A673 (cell line): ENCODE data around the gene RUFY2. TPM values are rescaled to one million over a fixed set of nuclear protein-coding genes. Genes with fewer than 3 reads are reported as not detected.

ENCODE experiments used
- BruUV-seq: library from RNA; stranded (reverse); fragments of 400-500 nt; replicated peaks from 2 replicates; lab custom pipeline; 2021; lab: Mats Ljungman, UMichigan
- CTCF ChIA-PET: fragments of 300-600 bp; sonication (Branson Sonifier 250); formaldehyde crosslinking; loops from one replicate; lab custom pipeline; 2022; ENCODE audit warnings: antibody characterized with exemption; lab: Charles Lee
- POLR2A ChIA-PET: fragments of 300-600 bp; sonication (Branson Sonifier 250); formaldehyde crosslinking; loops from one replicate; lab custom pipeline; 2022; ENCODE audit warnings: antibody characterized with exemption; ENCODE audit not compliant: low non-redundant PET; lab: Charles Lee
- DNase-seq: peaks from one replicate; pipeline ENCODE4 v3.0.0-alpha.2; 2015; ENCODE audit warnings: low spot score
- H3K27ac ChIP-seq: fragments of 200-600 bp; sonication (generic); 2 replicates; pipeline ENCODE4 v1.5.1; 2016; ENCODE audit warnings: mixed run types, low read depth, mild to moderate bottlenecking, mixed read lengths, antibody characterized with exemption, low read length; ENCODE audit not compliant: poor library complexity, severe bottlenecking
- H3K27me3 ChIP-seq: fragments of 200-600 bp; sonication (generic); replicated peaks from 2 replicates; pipeline ENCODE4 v1.6.1; 2017; ENCODE audit warnings: mixed run types, low read depth, mild to moderate bottlenecking, mixed read lengths, antibody characterized with exemption, low read length; ENCODE audit not compliant: insufficient read depth, poor library complexity
- H3K36me3 ChIP-seq: fragments of 200-600 bp; sonication (generic); 2 replicates; pipeline ENCODE4 v1.6.1; 2016; ENCODE audit warnings: mixed run types, mild to moderate bottlenecking, mixed read lengths, antibody characterized with exemption, low read length; ENCODE audit not compliant: insufficient read depth, poor library complexity, severe bottlenecking
- H3K4me1 ChIP-seq: fragments of 200-600 bp; sonication (generic); 2 replicates; pipeline ENCODE4 v1.6.1; 2017; ENCODE audit warnings: mixed run types, mild to moderate bottlenecking, mixed read lengths, antibody characterized with exemption, low read length; ENCODE audit not compliant: insufficient read depth, poor library complexity, severe bottlenecking
- H3K4me3 ChIP-seq: fragments of 200-600 bp; sonication (generic); 2 replicates; pipeline ENCODE4 v1.5.1; 2016; ENCODE audit warnings: low read depth, mixed run types, mild to moderate bottlenecking, mixed read lengths, low read length; ENCODE audit not compliant: poor library complexity, severe bottlenecking
- H3K9me3 ChIP-seq: fragments of 200-600 bp; sonication (generic); 2 replicates; pipeline ENCODE4 v1.6.1; 2016; ENCODE audit warnings: mixed run types, low read depth, mild to moderate bottlenecking, mixed read lengths, antibody characterized with exemption, low read length; ENCODE audit not compliant: poor library complexity, severe bottlenecking
- CTCF ChIP-seq: fragments of 300-800, 200-600 bp; sonication (generic); conservative IDR thresholded peaks from 2 replicates; pipeline ENCODE4 v1.5.1; 2017; ENCODE audit warnings: low read depth, mild to moderate bottlenecking, antibody characterized with exemption, low read length, moderate library complexity, mixed read lengths
- EZH2 ChIP-seq: fragments of 200-600 bp; sonication (generic); IDR thresholded peaks from 2 replicates; pipeline ENCODE4 v1.6.1; 2017; ENCODE audit warnings: borderline replicate concordance, low read depth, mild to moderate bottlenecking, mixed read lengths, antibody characterized with exemption, low read length; ENCODE audit not compliant: poor library complexity, severe bottlenecking
- intact Hi-C: fragments of 100-400 bp; cut with micrococcal nuclease; formaldehyde crosslinking; loops from one replicate; pipeline ENCODE4 v1.10.0; 2022; ENCODE audit not compliant: unreplicated experiment
- total RNA-seq: library from RNA; stranded (reverse); gene quantifications from 2 replicates; pipeline ENCODE4 v1.2.3, GENCODE V29; 2021

Gene RUFY2
- total RNA-seq, 1 experiment from 2014 or later, result 25.8 TPM

DNA sequence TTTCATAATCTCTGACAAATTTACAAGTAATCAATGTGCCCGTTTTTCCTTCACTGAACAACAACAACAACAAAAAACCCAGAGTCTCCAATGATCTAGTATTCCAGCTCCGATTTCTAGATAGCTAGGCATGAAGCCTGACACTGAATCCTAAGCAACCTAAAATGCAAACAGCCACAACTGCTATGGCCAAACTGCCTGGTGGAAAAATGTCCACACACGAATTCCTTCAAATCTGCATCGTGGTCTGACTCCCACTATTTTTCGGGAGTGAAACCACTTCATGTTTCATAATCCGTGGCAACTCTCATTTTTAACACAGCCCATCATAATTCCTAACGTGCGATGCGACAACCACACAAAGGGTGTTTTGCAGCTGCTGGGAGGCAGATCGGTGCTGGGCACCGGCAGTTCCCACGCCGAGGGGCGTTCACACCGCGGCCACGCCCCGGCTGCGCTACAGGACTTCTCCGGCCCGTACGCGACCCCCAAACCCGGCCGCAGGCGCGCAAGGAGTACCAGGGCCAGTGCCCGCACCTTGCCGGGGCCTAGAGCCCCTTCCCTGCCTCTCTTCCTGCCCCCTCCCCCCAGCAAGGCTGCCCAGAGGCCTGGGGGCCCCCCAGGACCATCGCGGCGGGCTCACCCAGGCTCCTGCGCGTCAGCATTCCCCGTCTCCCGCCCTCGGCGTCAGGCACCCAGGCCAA lies 814 bp downstream of the RUFY2 start:
- TSS peak; percentile 40 for BruUV-seq
- Histone ChIP-seq H3K9me3 (no peaks in the 10 kb centered on the region), H3K27me3 (no peaks in the 10 kb centered on the region), H3K36me3 (peaks cover 9% of the 10 kb centered on the region), H3K27ac (peak overlapping the region; percentile 93), H3K4me1 (peaks cover 10% of the 10 kb centered on the region), H3K4me3 (peak overlapping the region; percentile 87)
- intact Hi-C loops, result no loop called here
- DNase-seq, result peak; percentile 67
- ChIA-PET POLR2A (no interaction called here), CTCF (interaction anchor here (0.6 to 0.8 kb wide), 5 partner anchors 9 to 189 kb away, joined by 3 to 7 read pairs (median 4); no protein-coding TSS in a partner anchor)
- TF ChIP-seq CTCF (no peak), EZH2 (no peak)

GRCh38 chr10:68403701-68404100 lies 3.4 kb downstream of the RUFY2 start:
- Histone ChIP-seq H3K27me3 (no peaks in the 10 kb centered on the region), H3K36me3 (peaks cover 18% of the 10 kb centered on the region), H3K4me3 (no peak overlapping the region), H3K27ac (no peak overlapping the region), H3K4me1 (peaks cover 15% of the 10 kb centered on the region), H3K9me3 (no peaks in the 10 kb centered on the region)
- TF ChIP-seq EZH2, result no peak
- TF ChIP-seq CTCF, result no peak
- DNase-seq, result no peak
- POLR2A ChIA-PET, result no interaction called here
- CTCF ChIA-PET, result interaction anchor here (0.5 kb wide), 1 partner anchor 53 kb away, joined by 3 read pairs; no protein-coding TSS in a partner anchor
- BruUV-seq, result no TSS peak
- intact Hi-C loops, result no loop called here

GRCh38 chr10:68402276-68402675 lies 4.8 kb downstream of the RUFY2 start:
- H3K4me1 ChIP-seq, result peaks cover 15% of the 10 kb centered on the region
- POLR2A ChIA-PET, result interaction anchor here (0.6 kb wide), 1 partner anchor 500 kb away, joined by 3 read pairs; no protein-coding TSS in a partner anchor
- intact Hi-C loops, result no loop called here

More at GRCh38 chr10:68402276-68402675, 4.8 kb downstream of the RUFY2 start:
- Histone ChIP-seq H3K27me3 (no peaks in the 10 kb centered on the region), H3K36me3 (peaks cover 20% of the 10 kb centered on the region), H3K4me3 (no peak overlapping the region), H3K27ac (no peak overlapping the region), H3K9me3 (no peaks in the 10 kb centered on the region)
- no peak for DNase-seq
- BruUV-seq, result no TSS peak
- CTCF ChIA-PET, result interaction anchor here (0.6 kb wide), 1 partner anchor 127 kb away, joined by 5 read pairs; no protein-coding TSS in a partner anchor
- TF ChIP-seq CTCF (no peak), EZH2 (no peak)
